Cardiac muscle cell (in vitro differentiated cells and primary cell): ENCODE measurements around the gene SV2B. TPM values are rescaled to one million over a fixed set of nuclear protein-coding genes. Genes with fewer than 3 reads are reported as not detected.

Experiments
- DNase-seq, 2 donors: peaks; one replicate each; pipeline versions ENCODE4 v3.0.0 to v3.0.0-alpha.2; 2010 to 2017; ENCODE audit warnings: low read depth in 1 of 2, low spot score in 1 of 2
- H3K27ac ChIP-seq: fragments of 200-600 bp; sonication (generic); 2 replicates; pipeline ENCODE4 v1.5.1; 2016
- H3K27me3 ChIP-seq: fragments of 200-600 bp; sonication (generic); 2 replicates; pipeline ENCODE4 v1.6.0; 2016; ENCODE audit warnings: control low read depth
- H3K36me3 ChIP-seq: fragments of 200-600 bp; sonication (generic); 2 replicates; pipeline ENCODE4 v1.5.1; 2016; ENCODE audit warnings: control low read depth
- H3K4me1 ChIP-seq: fragments of 200-600 bp; sonication (generic); 2 replicates; pipeline ENCODE4 v1.8.1; 2017; ENCODE audit warnings: low read depth, mild to moderate bottlenecking, mixed run types
- H3K4me3 ChIP-seq: fragments of 200-600 bp; sonication (generic); 2 replicates; pipeline ENCODE4 v1.5.1; 2016; ENCODE audit warnings: mild to moderate bottlenecking
- H3K9me3 ChIP-seq: fragments of 200-600 bp; sonication (generic); 2 replicates; pipeline ENCODE4 v1.5.1; 2017; ENCODE audit warnings: low read depth, mild to moderate bottlenecking, control low read depth
- CTCF ChIP-seq: IDR thresholded peaks from 2 replicates; pipeline ENCODE4 v1.5.1; 2012; ENCODE audit warnings: low read depth, mild to moderate bottlenecking, low read length
- polyA plus RNA-seq: library from polyadenylated mRNA; unstranded; fragments of >200 nt; fragmentation: Nextera tagmentation; extraction: Ambion mirVana; gene quantifications from 2 replicates; pipeline ENCODE4 v1.2.1, GENCODE V29; 2016
- total RNA-seq: library from RNA; depleted of rRNA; stranded (reverse); fragments of >200 nt; gene quantifications from 2 replicates; pipeline ENCODE4 v1.2.3, GENCODE V29; 2016

SV2B gene
- total and polyA plus RNA-seq, 2 experiments from 2014 or later = 0.03 to 0.32 TPM

- no peak overlapping the region for H3K27ac ChIP-seq
- no peak for DNase-seq
- no peaks in the 10 kb centered on the region for H3K36me3 ChIP-seq
- H3K9me3 ChIP-seq = no peaks in the 10 kb centered on the region
- H3K4me1 ChIP-seq = peaks cover 9% of the 10 kb centered on the region
- no peaks in the 10 kb centered on the region for H3K27me3 ChIP-seq
- TF ChIP-seq CTCF = no peak
- no peak overlapping the region for H3K4me3 ChIP-seq
Observed at GRCh38 chr15:91202510-91203102, 102.5 kb downstream of the SV2B start.

GRCh38 chr15:91203619-91204203 lies 103.7 kb downstream of the SV2B start:
- Histone ChIP-seq H3K27ac (no peak overlapping the region), H3K4me3 (no peak overlapping the region), H3K4me1 (peaks cover under 1% of the 10 kb centered on the region), H3K36me3 (no peaks in the 10 kb centered on the region), H3K27me3 (no peaks in the 10 kb centered on the region), H3K9me3 (no peaks in the 10 kb centered on the region)
- no peak for TF ChIP-seq CTCF
- no peak for DNase-seq

- H3K27ac ChIP-seq = no peak overlapping the region
- no peaks in the 10 kb centered on the region for H3K36me3 ChIP-seq
- H3K4me1 ChIP-seq = no peaks in the 10 kb centered on the region
- H3K4me3 ChIP-seq = no peak overlapping the region
- no peak for DNase-seq
- TF ChIP-seq CTCF = no peak
- no peaks in the 10 kb centered on the region for H3K9me3 ChIP-seq
- no peaks in the 10 kb centered on the region for H3K27me3 ChIP-seq
Observed at GRCh38 chr15:91208371-91208770, 108.3 kb downstream of the SV2B start.

- H3K4me1 ChIP-seq = no peaks in the 10 kb centered on the region
- no peak for TF ChIP-seq CTCF
- H3K4me3 ChIP-seq = no peak overlapping the region
- no peak overlapping the region for H3K27ac ChIP-seq
- no peaks in the 10 kb centered on the region for H3K27me3 ChIP-seq
- DNase-seq = peak in 1 of 2 donors; percentile 1
- H3K36me3 ChIP-seq = no peaks in the 10 kb centered on the region
- no peaks in the 10 kb centered on the region for H3K9me3 ChIP-seq
Observed at GRCh38 chr15:91209318-91209717, 109.3 kb downstream of the SV2B start.

- H3K36me3 ChIP-seq = no peaks in the 10 kb centered on the region
Observed at GRCh38 chr15:91209726-91210125, 109.7 kb downstream of the SV2B start.

More at GRCh38 chr15:91209726-91210125, 109.7 kb downstream of the SV2B start:
- DNase-seq = peak in 1 of 2 donors; percentile 2
- no peak for TF ChIP-seq CTCF
- Histone ChIP-seq H3K27me3 (no peaks in the 10 kb centered on the region), H3K27ac (no peak overlapping the region), H3K4me1 (no peaks in the 10 kb centered on the region), H3K4me3 (no peak overlapping the region), H3K9me3 (no peaks in the 10 kb centered on the region)
